H1 (cell line): ENCODE results near the gene TMBIM6. TPM values are rescaled to one million over a fixed set of nuclear protein-coding genes. Genes with fewer than 3 reads are reported as not detected.

Experiments
- CTCF ChIA-PET: fragments of 300-600 bp; sonication (Branson Sonifier 250); formaldehyde crosslinking; loops from one replicate; lab custom pipeline; 2021; ENCODE audit not compliant: partially characterized antibody; lab: Charles Lee
- POLR2A ChIA-PET: fragments of 300-600 bp; sonication (Branson Sonifier 250); formaldehyde crosslinking; loops from one replicate; lab custom pipeline; 2021; ENCODE audit warnings: inconsistent platforms; ENCODE audit not compliant: partially characterized antibody; lab: Charles Lee
- DNase-seq, 2 experiments: peaks; one replicate each; pipeline versions ENCODE4 v3.0.0 to v3.0.0-alpha.2; 2010 to 2022; ENCODE audit warnings: low spot score in 2 of 2, low read depth in 1 of 2, mixed read lengths in 1 of 2
- FAIRE-seq: peaks from 2 replicates; lab custom pipeline; 2011; peaks lifted over from hg19 to GRCh38; lab: Jason Lieb, UNC
- H2AFZ ChIP-seq: 2 replicates; pipeline ENCODE4 v1.8.1; 2012; ENCODE audit warnings: low read length, inconsistent platforms
- H2AK5ac ChIP-seq: 2 replicates; pipeline ENCODE4 v1.6.1; 2013; ENCODE audit warnings: low read depth, low read length
- H2BK120ac ChIP-seq: replicated peaks from 2 replicates; pipeline ENCODE3; 2013; ENCODE audit warnings: low read depth, low read length, inconsistent platforms
- H2BK12ac ChIP-seq: 2 replicates; pipeline ENCODE4 v1.6.1; 2013; ENCODE audit warnings: low read depth, low read length
- H2BK15ac ChIP-seq: 2 replicates; pipeline ENCODE4 v1.6.1; 2013; ENCODE audit warnings: low read length
- H2BK20ac ChIP-seq: 2 replicates; pipeline ENCODE4 v1.6.1; 2013; ENCODE audit warnings: low read length
- H2BK5ac ChIP-seq: 2 replicates; pipeline ENCODE4 v1.6.1; 2013; ENCODE audit warnings: low read depth, low read length
- H3K14ac ChIP-seq: 2 replicates; pipeline ENCODE4 v1.6.1; 2013; ENCODE audit warnings: inconsistent platforms; ENCODE audit not compliant: insufficient read length
- H3K18ac ChIP-seq: 2 replicates; pipeline ENCODE4 v1.6.1; 2013; ENCODE audit warnings: low read length; ENCODE audit errors: extremely low read depth
- H3K23ac ChIP-seq: 2 replicates; pipeline ENCODE4 v1.6.1; 2013; ENCODE audit warnings: inconsistent platforms; ENCODE audit not compliant: insufficient read length
- H3K23me2 ChIP-seq: 2 replicates; pipeline ENCODE4 v1.6.1; 2013; ENCODE audit warnings: low read depth, low read length
- H3K27ac ChIP-seq: 2 replicates; pipeline ENCODE4 v1.6.1; 2011; ENCODE audit warnings: low read depth, low read length, inconsistent platforms
- H3K27me3 ChIP-seq, 4 experiments: replicated peaks in 1 of 4; 1 replicate in 1 of 4; 2 replicates in 3 of 4; pipeline versions ENCODE4 v1.6.1 to v1.8.1; 2011 to 2013; ENCODE audit warnings: low read length in 3 of 4, mild to moderate bottlenecking in 3 of 4, inconsistent platforms in 2 of 4, mixed read lengths in 2 of 4, moderate library complexity in 1 of 4; ENCODE audit not compliant: control insufficient read depth in 3 of 4, insufficient read depth in 3 of 4; ENCODE audit errors: extremely low read depth in 1 of 4
- H3K36me3 ChIP-seq, 4 experiments: 2 replicates each; pipeline versions ENCODE4 v1.6.1 to v1.8.1; 2011 to 2013; ENCODE audit warnings: mild to moderate bottlenecking in 4 of 4, low read length in 3 of 4, moderate library complexity in 2 of 4, control low read depth in 1 of 4, inconsistent platforms in 1 of 4; ENCODE audit not compliant: insufficient read depth in 4 of 4, control insufficient read depth in 2 of 4
- H3K4ac ChIP-seq: replicated peaks from 2 replicates; pipeline ENCODE3; 2013; ENCODE audit warnings: low read length, low read depth, mixed read lengths, inconsistent platforms; ENCODE audit not compliant: insufficient read length
- H3K4me1 ChIP-seq, 4 experiments: replicated peaks in 1 of 4; 1 replicate in 1 of 4; 2 replicates in 3 of 4; pipeline versions ENCODE4 v1.6.1 to v1.8.1; 2011 to 2013; ENCODE audit warnings: low read length in 3 of 4, inconsistent platforms in 2 of 4, mixed read lengths in 1 of 4; ENCODE audit not compliant: insufficient read depth in 4 of 4, control insufficient read depth in 3 of 4
- H3K4me2 ChIP-seq, 2 experiments: 2 replicates each; pipeline versions ENCODE4 v1.6.1 to v1.8.1; 2011 to 2013; ENCODE audit warnings: low read depth in 2 of 2, low read length in 2 of 2, control low read depth in 1 of 2, inconsistent platforms in 1 of 2, mild to moderate bottlenecking in 1 of 2; ENCODE audit not compliant: insufficient read depth in 1 of 2
- H3K4me3 ChIP-seq, 4 experiments: fragments of 200-600, 300-600 bp in 1 of 4; sonication (generic), shearing (Covaris generic), sonication (Bioruptor Twin) in 1 of 4; 2 replicates each; pipeline versions ENCODE4 v1.5.1 to v1.8.1; 2011 to 2016; ENCODE audit warnings: low read length in 4 of 4, low read depth in 3 of 4, control low read depth in 2 of 4, inconsistent platforms in 2 of 4, mild to moderate bottlenecking in 2 of 4, mixed read lengths in 1 of 4, moderate library complexity in 1 of 4; ENCODE audit not compliant: insufficient read depth in 2 of 4; ENCODE audit errors: extremely low read depth in 1 of 4
- H3K56ac ChIP-seq: replicated peaks from 2 replicates; pipeline ENCODE3; 2013; ENCODE audit warnings: low read depth, mild to moderate bottlenecking, mixed read lengths, low read length, inconsistent platforms; ENCODE audit not compliant: insufficient read length
- H3K79me1 ChIP-seq: 2 replicates; pipeline ENCODE4 v1.6.1; 2013; ENCODE audit warnings: low read depth, low read length, control low read depth
- H3K79me2 ChIP-seq, 2 experiments: 2 replicates each; pipeline versions ENCODE4 v1.6.1 to v1.8.1; 2012 to 2013; ENCODE audit warnings: low read length in 2 of 2, mild to moderate bottlenecking in 2 of 2, inconsistent platforms in 1 of 2; ENCODE audit not compliant: insufficient read depth in 2 of 2, control insufficient read depth in 1 of 2
- H3K9ac ChIP-seq, 4 experiments: replicated peaks in 1 of 4; 1 replicate in 1 of 4; 2 replicates in 3 of 4; pipeline versions ENCODE4 v1.6.1 to v1.8.1; 2011 to 2013; ENCODE audit warnings: low read depth in 3 of 4, low read length in 3 of 4, control low read depth in 2 of 4, mild to moderate bottlenecking in 2 of 4, moderate library complexity in 2 of 4, inconsistent platforms in 1 of 4; ENCODE audit errors: extremely low read depth in 1 of 4
- H3K9me3 ChIP-seq, 2 experiments: 2 replicates each; pipeline versions ENCODE4 v1.6.1 to v1.8.1; 2012 to 2013; ENCODE audit warnings: mild to moderate bottlenecking in 2 of 2, moderate library complexity in 2 of 2, control low read depth in 1 of 2, inconsistent platforms in 1 of 2, low read depth in 1 of 2, low read length in 1 of 2, mixed read lengths in 1 of 2; ENCODE audit not compliant: insufficient read depth in 2 of 2
- H4K20me1 ChIP-seq, 2 experiments: replicated peaks in 1 of 2; 2 replicates each; pipeline versions ENCODE3 to v1.8.1; 2011 to 2013; ENCODE audit warnings: inconsistent platforms in 2 of 2, low read length in 2 of 2, mild to moderate bottlenecking in 1 of 2; ENCODE audit not compliant: insufficient read depth in 2 of 2, control insufficient read depth in 1 of 2
- H4K5ac ChIP-seq: 2 replicates; pipeline ENCODE4 v1.6.1; 2013; ENCODE audit warnings: low read length, low read depth, mixed read lengths, inconsistent platforms; ENCODE audit not compliant: insufficient read length
- H4K8ac ChIP-seq: 2 replicates; pipeline ENCODE4 v1.8.0; 2013; ENCODE audit warnings: mild to moderate bottlenecking, moderate library complexity, low read length, inconsistent platforms; ENCODE audit not compliant: insufficient read depth; ENCODE audit errors: extremely low read depth
- H4K91ac ChIP-seq: replicated peaks from 2 replicates; pipeline ENCODE3; 2013; ENCODE audit warnings: low read length, mixed read lengths, inconsistent platforms; ENCODE audit not compliant: insufficient read length
- WGBS, 2 experiments: shearing (Covaris generic) in 1 of 2; methylation state at CpG; one replicate each; pipeline versions ENCODE4 v1.1.6 to v1.1.7; 2013 to 2015; ENCODE audit warnings: low lambda C conversion rate in 2 of 2, mixed read lengths in 2 of 2, inconsistent platforms in 1 of 2, low coverage in 1 of 2, missing lambda C conversion rate in 1 of 2; ENCODE audit not compliant: insufficient replicate concordance in 2 of 2, insufficient coverage in 1 of 2, insufficient read length in 1 of 2; ENCODE audit errors: extremely low coverage in 1 of 2, missing lambda C conversion rate in 1 of 2; 5-methylcytosine and 5-hydroxymethylcytosine counted together
- polyA plus RNA-seq, 7 experiments: library from polyadenylated mRNA; depleted of rRNA in 3 of 7; stranded (reverse) in 5 of 7; unstranded in 2 of 7; fragments of >200 nt in 5 of 7; fragments of 200-250 nt in 2 of 7; gene quantifications; 1 replicate in 5 of 7; 2 replicates in 1 of 7; 4 replicates in 1 of 7; pipeline versions ENCODE4 v1.2.1 to v1.2.3, GENCODE V29; 2011 to 2013; ENCODE audit warnings: missing spikeins in 2 of 7, mixed read lengths in 2 of 7
- total RNA-seq: library from RNA; stranded (reverse); fragmentation: NEBNext Ultra II Directional; extraction: Animal tissue kit (Norgen Biotek cat#: 25700); gene quantifications from 2 replicates; pipeline ENCODE4 v1.2.1, GENCODE V29; 2021

The TMBIM6 gene
- total and polyA plus RNA-seq, 2 of the 8 experiments (the other 6 are each of a cell fraction or from before 2014, with no cell fraction given): 423 to 556 TPM

GRCh38 chr12:49750027-49750995, 9.0 kb downstream of the TMBIM6 start:
- POLR2A ChIA-PET: interaction anchor here (1.2 to 2.5 kb wide), 3 partner anchors 9 to 15 kb away, joined by 6 to 11 read pairs (median 6); partner anchors contain the start of gene TMBIM6
- Histone ChIP-seq H3K9me3 (no peaks in the 10 kb centered on the region), H4K91ac (no peak overlapping the region), H2BK120ac (no peak overlapping the region), H3K9ac (no peak overlapping the region), H2AK5ac (no peak overlapping the region), H3K4me1 (peaks cover 0 to 7% (median 3%) of the 10 kb centered on the region in 4 experiments; a peak in 3 of 7 replicates), H4K5ac (no peak overlapping the region), H4K20me1 (peaks cover 26 to 35% of the 10 kb centered on the region in 2 experiments), H3K27me3 (no peaks in the 10 kb centered on the region; a peak in 1 of 7 replicates), H2BK15ac (no peak overlapping the region), H3K79me2 (peaks cover 31 to 89% of the 10 kb centered on the region in 2 experiments), H3K36me3 (peaks cover 17 to 35% (median 22%) of the 10 kb centered on the region in 4 experiments), H2BK20ac (no peak overlapping the region), H3K23me2 (no peaks in the 10 kb centered on the region), H2BK12ac (no peak overlapping the region), H3K4ac (no peak overlapping the region), H3K4me2 (peak overlapping the region in 1 of 2 experiments; percentile 8; a peak in 3 of 4 replicates), H3K23ac (no peak overlapping the region), H3K79me1 (peaks cover 5% of the 10 kb centered on the region), H3K18ac (no peak overlapping the region), H3K14ac (no peak overlapping the region), H3K56ac (no peak overlapping the region), H3K27ac (no peak overlapping the region), H2AFZ (no peak overlapping the region), H4K8ac (no peak overlapping the region), H3K4me3 (no peak overlapping the region; a peak in 1 of 8 replicates), H2BK5ac (no peak overlapping the region)
- FAIRE-seq: no peak
- CTCF ChIA-PET: interaction anchor here (1.2 kb wide), 1 partner anchor 55 kb away, joined by 3 read pairs; no protein-coding TSS in a partner anchor
- 76% methylated on average over 8 of the region's 8 CpGs; no CpG with 5 or more reads in 1 of the 2 experiments for WGBS, 2 experiments
- no peak for DNase-seq
